HEK293 (cell line): ENCODE measurements around the gene POLR3GL.

Experiments
- CTCF ChIA-PET: fragments of 350-600 bp; formaldehyde crosslinking; extraction: SDS; loops from one replicate; lab custom pipeline; 2021; ENCODE audit warnings: antibody characterized with exemption; lab: Yijun Ruan, JAX
- POLR2A ChIA-PET: fragments of 300-600 bp; formaldehyde crosslinking; extraction: SDS; loops from one replicate; lab custom pipeline; 2020; ENCODE audit warnings: antibody characterized with exemption, inconsistent platforms; lab: Yijun Ruan, JAX
- H3K27ac ChIP-seq: fragments of 200-500 bp; sonication (Bioruptor generic); 2 replicates; pipeline ENCODE4 v1.5.1; 2014; ENCODE audit warnings: low read depth, low read length, control low read depth, inconsistent platforms; ENCODE audit errors: extremely low read depth
- H3K36me3 ChIP-seq, 2 experiments: fragments of 200-500 bp in 1 of 2; sonication (Bioruptor generic) in 1 of 2; 1 replicate in 1 of 2; 2 replicates in 1 of 2; pipeline ENCODE4 v1.5.1; 2014 to 2017; ENCODE audit warnings: inconsistent platforms in 2 of 2, low read length in 2 of 2; ENCODE audit not compliant: control insufficient read depth in 2 of 2, insufficient read depth in 1 of 2
- H3K4me1 ChIP-seq: fragments of 200-500 bp; sonication (Bioruptor generic); 2 replicates; pipeline ENCODE4 v1.5.1; 2014; ENCODE audit warnings: mild to moderate bottlenecking, low read length, inconsistent platforms; ENCODE audit not compliant: control insufficient read depth, insufficient read depth
- H3K4me3 ChIP-seq: 2 replicates; pipeline ENCODE4 v1.5.1; 2011; ENCODE audit warnings: low read depth, mild to moderate bottlenecking, control low read depth, low read length, moderate library complexity
- H3K9me3 ChIP-seq: fragments of 200-500 bp; sonication (Bioruptor generic); 2 replicates; pipeline ENCODE4 v1.5.1; 2014; ENCODE audit warnings: low read depth, low read length, inconsistent platforms; ENCODE audit not compliant: control insufficient read depth, insufficient read depth
- GLIS2 ChIP-seq: fragments of 450-650 bp; formaldehyde crosslinking; IDR thresholded peaks from 2 replicates; pipeline ENCODE4 v1.5.1; 2016; ENCODE audit warnings: missing biosample characterization, missing genetic modification characterization
- PRDM2 ChIP-seq: fragments of 450-650 bp; formaldehyde crosslinking; IDR thresholded peaks from 2 replicates; pipeline ENCODE4 v1.5.1; 2016; ENCODE audit warnings: missing biosample characterization, missing genetic modification characterization, borderline replicate concordance
- RBAK ChIP-seq: fragments of 450-650 bp; formaldehyde crosslinking; IDR thresholded peaks from 2 replicates; pipeline ENCODE4 v1.5.1; 2016; ENCODE audit warnings: missing biosample characterization, missing genetic modification characterization
- REPIN1 ChIP-seq: fragments of 450-650 bp; formaldehyde crosslinking; IDR thresholded peaks from 2 replicates; pipeline ENCODE4 v1.5.1; 2017; ENCODE audit warnings: missing biosample characterization, missing genetic modification characterization, low read depth
- SCRT2 ChIP-seq: fragments of 450-650 bp; formaldehyde crosslinking; IDR thresholded peaks from 2 replicates; pipeline ENCODE4 v1.5.1; 2016; ENCODE audit warnings: missing biosample characterization, missing genetic modification characterization
- SP7 ChIP-seq: fragments of 450-650 bp; formaldehyde crosslinking; IDR thresholded peaks from 2 replicates; pipeline ENCODE4 v1.5.1; 2016; ENCODE audit warnings: missing biosample characterization, missing genetic modification characterization
- ZBTB17 ChIP-seq: fragments of 450-650 bp; formaldehyde crosslinking; IDR thresholded peaks from 2 replicates; pipeline ENCODE4 v1.5.1; 2016; ENCODE audit warnings: missing biosample characterization, missing genetic modification characterization
- ZNF121 ChIP-seq: fragments of 450-650 bp; formaldehyde crosslinking; IDR thresholded peaks from 2 replicates; pipeline ENCODE4 v1.5.1; 2016; ENCODE audit warnings: missing biosample characterization, missing genetic modification characterization
- ZNF146 ChIP-seq: fragments of 450-650 bp; formaldehyde crosslinking; IDR thresholded peaks from 2 replicates; pipeline ENCODE4 v1.5.1; 2016; ENCODE audit warnings: missing biosample characterization, missing genetic modification characterization
- ZNF155 ChIP-seq: fragments of 450-650 bp; formaldehyde crosslinking; IDR thresholded peaks from 2 replicates; pipeline ENCODE4 v1.5.1; 2016; ENCODE audit warnings: missing biosample characterization, missing genetic modification characterization
- ZNF202 ChIP-seq: fragments of 450-650 bp; formaldehyde crosslinking; IDR thresholded peaks from 2 replicates; pipeline ENCODE4 v1.5.1; 2016; ENCODE audit warnings: missing biosample characterization, missing genetic modification characterization, borderline replicate concordance
- ZNF214 ChIP-seq: fragments of 450-650 bp; formaldehyde crosslinking; IDR thresholded peaks from 2 replicates; pipeline ENCODE4 v1.5.1; 2017; ENCODE audit warnings: missing biosample characterization, mild to moderate bottlenecking, missing genetic modification characterization, borderline replicate concordance
- ZNF280C ChIP-seq: fragments of 450-650 bp; formaldehyde crosslinking; IDR thresholded peaks from 2 replicates; pipeline ENCODE4 v1.5.1; 2016; ENCODE audit warnings: missing biosample characterization, missing genetic modification characterization
- ZNF292 ChIP-seq: fragments of 450-650 bp; formaldehyde crosslinking; IDR thresholded peaks from 2 replicates; pipeline ENCODE4 v1.5.1; 2016; ENCODE audit warnings: low read depth, missing biosample characterization, missing genetic modification characterization, borderline replicate concordance
- ZNF341 ChIP-seq: fragments of 450-650 bp; formaldehyde crosslinking; IDR thresholded peaks from 2 replicates; pipeline ENCODE4; 2016; ENCODE audit warnings: low read depth, missing biosample characterization, missing genetic modification characterization
- ZNF394 ChIP-seq: fragments of 450-650 bp; formaldehyde crosslinking; IDR thresholded peaks from 2 replicates; pipeline ENCODE4 v1.5.1; 2016; ENCODE audit warnings: missing biosample characterization, missing genetic modification characterization, mild to moderate bottlenecking, moderate library complexity, borderline replicate concordance
- ZNF501 ChIP-seq: fragments of 450-650 bp; formaldehyde crosslinking; IDR thresholded peaks from 2 replicates; pipeline ENCODE4 v1.5.1; 2016; ENCODE audit warnings: missing biosample characterization, missing genetic modification characterization
- ZNF624 ChIP-seq: fragments of 450-650 bp; formaldehyde crosslinking; IDR thresholded peaks from 2 replicates; pipeline ENCODE4 v1.5.1; 2017; ENCODE audit warnings: missing biosample characterization, missing genetic modification characterization
- ZNF791 ChIP-seq: fragments of 450-650 bp; formaldehyde crosslinking; IDR thresholded peaks from 2 replicates; pipeline ENCODE4 v1.5.1; 2016; ENCODE audit warnings: missing biosample characterization, missing genetic modification characterization
- ZNF792 ChIP-seq: fragments of 450-650 bp; formaldehyde crosslinking; IDR thresholded peaks from 2 replicates; pipeline ENCODE4 v1.5.1; 2016; ENCODE audit warnings: missing biosample characterization, missing genetic modification characterization
- ZNF830 ChIP-seq: fragments of 450-650 bp; IDR thresholded peaks from 2 replicates; pipeline ENCODE4 v1.5.0; 2018; ENCODE audit warnings: missing biosample characterization, missing genetic modification characterization, low read depth, mild to moderate bottlenecking, moderate library complexity

POLR3GL gene

GRCh38 chr1:145986551-145986950 is 22.1 kb downstream of the POLR3GL start:
- H3K4me3 ChIP-seq, result no peak overlapping the region
- ChIA-PET CTCF (interaction anchor here (0.6 to 1.2 kb wide), 2 partner anchors 21 to 51 kb away, joined by 4 read pairs; no protein-coding TSS in a partner anchor), POLR2A (interaction anchor here (1.2 kb wide), 1 partner anchor 10 kb away, joined by 3 read pairs; the partner anchor contains the start of gene TXNIP)
- no peaks in the 10 kb centered on the region for H3K9me3 ChIP-seq
- H3K36me3 ChIP-seq, result no peaks in the 10 kb centered on the region
- TF ChIP-seq ZNF791 (tag by site-specific recombination), result no peak
- no peak for TF ChIP-seq ZNF501 (tag by site-specific recombination)
- no peak for TF ChIP-seq ZNF830
- no peak for TF ChIP-seq ZNF280C (tag by site-specific recombination)
- H3K27ac ChIP-seq, result no peak overlapping the region
- no peaks in the 10 kb centered on the region for H3K4me1 ChIP-seq

- ChIA-PET POLR2A (interaction anchor here (0.8 kb wide), 1 partner anchor 8 kb away, joined by 3 read pairs; no protein-coding TSS in a partner anchor), CTCF (interaction anchor here (0.5 to 1.0 kb wide), 3 partner anchors 19 to 45 kb away, joined by 3 to 5 read pairs (median 4); no protein-coding TSS in a partner anchor)
- no peaks in the 10 kb centered on the region for H3K9me3 ChIP-seq
These were observed 23.4 kb downstream of the POLR3GL start for GRCh38 chr1:145987926-145988325.

GRCh38 chr1:145988773-145989172 is 24.3 kb downstream of the POLR3GL start:
- ChIA-PET CTCF (interaction anchor here (0.7 to 1.3 kb wide), 4 partner anchors 18 to 144 kb away, joined by 3 to 5 read pairs (median 3); partner anchors contain the start of gene NUDT17), POLR2A (no interaction called here)
- no peak for TF ChIP-seq ZNF624 (tag by site-specific recombination)
- TF ChIP-seq ZNF202 (tag by site-specific recombination), result no peak
- TF ChIP-seq SCRT2 (tag by site-specific recombination), result no peak
- TF ChIP-seq ZNF792 (tag by site-specific recombination), result no peak
- no peak for TF ChIP-seq REPIN1 (tag by site-specific recombination)
- TF ChIP-seq RBAK (tag by site-specific recombination), result no peak
- TF ChIP-seq ZNF146 (tag by site-specific recombination), result no peak
- TF ChIP-seq GLIS2, result no peak
- no peak for TF ChIP-seq ZNF155 (tag by site-specific recombination)
- TF ChIP-seq ZNF394, result no peak
- TF ChIP-seq ZBTB17, result no peak
- no peak for TF ChIP-seq PRDM2
- Histone ChIP-seq H3K27ac (no peak overlapping the region), H3K4me1 (no peaks in the 10 kb centered on the region), H3K36me3 (peaks cover 5 to 14% of the 10 kb centered on the region in 2 experiments; a peak in 2 of 3 replicates), H3K9me3 (no peaks in the 10 kb centered on the region), H3K4me3 (no peak overlapping the region)

More at GRCh38 chr1:145987926-145988325, 23.4 kb downstream of the POLR3GL start:
- Histone ChIP-seq H3K27ac (no peak overlapping the region), H3K4me1 (no peaks in the 10 kb centered on the region), H3K36me3 (peaks cover 0 to 5% of the 10 kb centered on the region in 2 experiments; a peak in 1 of 3 replicates), H3K4me3 (no peak overlapping the region)
- TF ChIP-seq ZNF292 (tag by site-specific recombination) (no peak), SP7 (tag by site-specific recombination) (no peak), ZNF341 (tag by site-specific recombination) (no peak), ZNF214 (tag by site-specific recombination) (no peak), ZNF121 (tag by site-specific recombination) (peak; percentile 71; the same call in 1 of the 2 replicates)
